ENCODE data around the gene SEMA3A. TPM values are rescaled to one million over a fixed set of nuclear protein-coding genes. Genes with fewer than 3 reads are reported as not detected.

The SEMA3A gene
- total and polyA plus RNA-seq, 2 of the 4 experiments (the other 2 are of a cell fraction), result 31.2 to 213 TPM

DNA sequence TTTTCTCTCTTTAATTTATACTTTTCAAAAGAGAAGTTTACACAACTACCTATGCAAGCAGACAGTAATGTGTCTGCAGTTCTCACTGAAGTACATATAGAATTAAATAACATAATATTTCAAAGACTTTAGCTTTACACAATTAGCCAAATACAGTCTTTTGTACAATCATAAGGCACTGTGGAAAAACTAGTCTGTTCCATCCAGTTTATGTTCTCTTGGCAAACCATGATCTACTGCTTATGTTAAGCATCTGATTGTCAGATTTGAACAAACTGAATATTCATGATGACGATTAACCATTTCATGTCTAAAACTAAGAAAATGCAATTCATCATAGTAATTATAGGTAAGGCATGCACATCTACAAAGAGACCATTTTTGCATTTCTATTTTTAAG lies 842 bp downstream of the SEMA3A start:
- Histone ChIP-seq H3K23ac (ENCODE audit: low read depth, low read length) (peak overlapping the region; percentile 89), H2BK5ac (ENCODE audit: low read depth, low read length, poor library complexity, severe bottlenecking) (peak overlapping the region; percentile 92), H3K36me3 (ENCODE audit: control insufficient read depth, insufficient read depth, low read length) (no peaks in the 10 kb centered on the region), H4K20me1 (ENCODE audit: insufficient read depth, low read length) (no peaks in the 10 kb centered on the region), H3K56ac (ENCODE audit: extremely low read depth, insufficient read depth, low read length) (peak overlapping the region; percentile 78; the same call in 1 of the 2 replicates), H3K4me1 (ENCODE audit: control insufficient read depth, insufficient read depth, low read length) (no peaks in the 10 kb centered on the region; the same call in 1 of the 2 replicates), H2BK15ac (ENCODE audit: low read depth, low read length) (peak overlapping the region; percentile 59; the same call in 1 of the 3 replicates), H3K18ac (ENCODE audit: low read depth, low read length) (peak overlapping the region; percentile 53), H3K4ac (ENCODE audit: low read depth, low read length) (peak overlapping the region; percentile 33; the same call in 1 of the 2 replicates), H3K9me1 (ENCODE audit: insufficient read depth, low read length) (no peaks in the 10 kb centered on the region), H3K14ac (replicated peaks; ENCODE audit: low read depth, low read length) (peak overlapping the region; percentile 80; the same call in 1 of the 2 replicates), H3K9ac (ENCODE audit: low read depth, low read length) (peak overlapping the region; percentile 96), H4K5ac (ENCODE audit: low read depth, low read length) (no peak overlapping the region), H4K91ac (ENCODE audit: insufficient read depth, low read depth, low read length) (peak overlapping the region; percentile 71), H3K4me2 (ENCODE audit: low read depth, low read length) (peak overlapping the region; percentile 65; the same call in 1 of the 2 replicates), H3K27ac (ENCODE audit: insufficient read depth, low read length) (peak overlapping the region; percentile 66; the same call in 1 of the 2 replicates), H2BK120ac (ENCODE audit: low read depth, low read length) (peak overlapping the region; percentile 68; the same call in 1 of the 2 replicates), H2AFZ (replicated peaks; ENCODE audit: low read length, poor library complexity) (no peak overlapping the region), H3K27me3 (ENCODE audit: control insufficient read depth, insufficient read depth, low read length) (no peaks in the 10 kb centered on the region), H2BK20ac (ENCODE audit: low read depth, low read length) (no peak overlapping the region), H2AK5ac (ENCODE audit: low read depth, low read length) (no peak overlapping the region), H3K4me3 (ENCODE audit: insufficient read depth, low read depth, low read length) (peak overlapping the region; percentile 84), H4K8ac (ENCODE audit: low read depth in 2 of 2, low read length in 2 of 2) (peak overlapping the region; percentile 20 to 70; a peak in 2 of 4 replicates), H3K79me1 (ENCODE audit: low read depth in 1 of 2, low read length in 2 of 2) (no peaks in the 10 kb centered on the region), H2AK9ac (replicated peaks; ENCODE audit: low read depth, low read length, poor library complexity) (no peak overlapping the region), H3K9me3 (ENCODE audit: control insufficient read depth, insufficient read depth, low read length) (no peaks in the 10 kb centered on the region)
- DNase-seq (no peak), ATAC-seq (ENCODE audit: low read depth) (no peak)
- intact Hi-C loops (cut with micrococcal nuclease) (loop anchor here (2.0 to 10.0 kb wide), 7 partner anchors 106 to 531 kb away; no protein-coding TSS in a partner anchor), dilution Hi-C loops (cut with HindIII; ENCODE audit: low sequenced_read_pairs, unreplicated experiment) (no loop called here), in situ Hi-C loops (cut with MboI; ENCODE audit: low sequenced_read_pairs) (loop anchor here (10.0 kb wide), 2 partner anchors 209 to 831 kb away; no protein-coding TSS in a partner anchor)
- POLR2A ChIA-PET (ENCODE audit: unreplicated experiment), result no interaction called here
- no CpG with 5 or more reads among the region's 1 CpG for WGBS, 2 experiments (ENCODE audit: extremely low coverage in 2 of 2, insufficient read length in 1 of 2)
- BruUV-seq (replicated peaks), result no TSS peak
- TF ChIP-seq BHLHE40 (IDR thresholded peaks at IDR 0.05; ENCODE audit: low read depth, low read length), result no peak
- TF ChIP-seq POLR2A (IDR thresholded peaks at IDR 0.05; ENCODE audit: low read depth, low read length), result no peak
- no peak for TF ChIP-seq MAFK (IDR thresholded peaks at IDR 0.05; ENCODE audit: low read depth, low read length)
- CTCF ChIA-PET, result interaction anchor here (1.0 to 1.5 kb wide), 2 partner anchors 228 to 258 kb away, joined by 3 to 4 read pairs; no protein-coding TSS in a partner anchor
